GM12891 (cell line): Measurements from ENCODE around the gene PPP1R12A.

Experiments
- DNase-seq: peaks from one replicate; pipeline ENCODE4 v3.0.0; 2011; ENCODE audit warnings: low spot score; ENCODE audit not compliant: insufficient read length
- FAIRE-seq: peaks from 2 replicates; lab custom pipeline; 2011; peaks lifted over from hg19 to GRCh38; lab: Jason Lieb, UNC
- PAX5 ChIP-seq: IDR thresholded peaks from 2 replicates; pipeline ENCODE4 v1.6.1; 2011; ENCODE audit warnings: low read length, moderate library complexity, mild to moderate bottlenecking; ENCODE audit not compliant: insufficient read depth, severe bottlenecking
- POLR2A ChIP-seq: IDR thresholded peaks from 2 replicates; pipeline ENCODE4 v1.6.1; 2011; ENCODE audit warnings: low read depth, low read length, control low read depth
- POLR2AphosphoS5 ChIP-seq: IDR thresholded peaks from 2 replicates; pipeline ENCODE4 v1.6.1; 2011; ENCODE audit warnings: low read depth, low read length, control low read depth
- POU2F2 ChIP-seq: IDR thresholded peaks from 2 replicates; pipeline ENCODE4 v1.6.1; 2011; ENCODE audit warnings: low read depth, mild to moderate bottlenecking, control low read depth, low read length, moderate library complexity
- SPI1 ChIP-seq: IDR thresholded peaks from 2 replicates; pipeline ENCODE4 v1.6.1; 2011; ENCODE audit warnings: low read depth, low read length, control low read depth
- TAF1 ChIP-seq: IDR thresholded peaks from 2 replicates; pipeline ENCODE4 v1.6.1; 2011; ENCODE audit warnings: low read depth, low read length, control low read depth

Gene PPP1R12A

GRCh38 chr12:79877246-79877645, 57.7 kb downstream of the PPP1R12A start:
- TF ChIP-seq POLR2AphosphoS5 (no peak), SPI1 (no peak), POU2F2 (no peak), TAF1 (no peak), PAX5 (no peak), POLR2A (no peak)

GRCh38 chr12:79874665-79875064, 60.2 kb downstream of the PPP1R12A start:
- FAIRE-seq (no peak), DNase-seq (no peak)
- TF ChIP-seq PAX5 (no peak), TAF1 (no peak), POLR2A (no peak), SPI1 (no peak)

More at GRCh38 chr12:79877246-79877645, 57.7 kb downstream of the PPP1R12A start:
- DNase-seq (no peak), FAIRE-seq (no peak)

- FAIRE-seq (no peak), DNase-seq (no peak)
- TF ChIP-seq SPI1 = peak; percentile 43; the same call in 1 of the 2 replicates
- TF ChIP-seq PAX5 = no peak
Measured at GRCh38 chr12:79873201-79873600, 61.7 kb downstream of the PPP1R12A start.

- FAIRE-seq (no peak), DNase-seq (no peak)
- TF ChIP-seq POLR2AphosphoS5 = no peak
- no peak for TF ChIP-seq POU2F2
- TF ChIP-seq SPI1 = no peak
- no peak for TF ChIP-seq POLR2A
Measured at GRCh38 chr12:79871621-79872020, 63.3 kb downstream of the PPP1R12A start.

GRCh38 chr12:79870916-79871315, 64.0 kb downstream of the PPP1R12A start:
- FAIRE-seq (no peak), DNase-seq (no peak)
- TF ChIP-seq PAX5 = no peak
- no peak for TF ChIP-seq POLR2AphosphoS5
- no peak for TF ChIP-seq POU2F2
- TF ChIP-seq POLR2A = no peak
- no peak for TF ChIP-seq TAF1
- TF ChIP-seq SPI1 = no peak

GRCh38 chr12:79859646-79860045, 75.3 kb downstream of the PPP1R12A start:
- TF ChIP-seq SPI1 (no peak), POU2F2 (no peak), TAF1 (no peak), POLR2A (no peak), PAX5 (no peak), POLR2AphosphoS5 (no peak)
- DNase-seq (no peak), FAIRE-seq (no peak)

- no peak for FAIRE-seq
- DNase-seq = no peak
- TF ChIP-seq TAF1 = no peak
- TF ChIP-seq SPI1 = no peak
- TF ChIP-seq POU2F2 = no peak
- no peak for TF ChIP-seq POLR2AphosphoS5
- TF ChIP-seq POLR2A = no peak
- TF ChIP-seq PAX5 = no peak
Measured at GRCh38 chr12:79858518-79858917, 76.4 kb downstream of the PPP1R12A start.

GRCh38 chr12:79857675-79858074, 77.2 kb downstream of the PPP1R12A start:
- no peak for DNase-seq
- TF ChIP-seq PAX5 (no peak), SPI1 (no peak), TAF1 (no peak), POLR2A (no peak), POU2F2 (no peak), POLR2AphosphoS5 (no peak)
- no peak for FAIRE-seq

- FAIRE-seq = peak; percentile 35
- DNase-seq = no peak
- TF ChIP-seq SPI1 = 0 out of 2 replicates have a peak, but pooled peaks have one; percentile 6
- TF ChIP-seq TAF1 = no peak
- TF ChIP-seq POLR2A = no peak
- no peak for TF ChIP-seq POLR2AphosphoS5
- TF ChIP-seq PAX5 = no peak
- no peak for TF ChIP-seq POU2F2
Measured at GRCh38 chr12:79850610-79851299, 84.1 kb downstream of the PPP1R12A start.

- FAIRE-seq = no peak
- no peak for DNase-seq
- TF ChIP-seq TAF1 (no peak), POLR2AphosphoS5 (no peak), POU2F2 (no peak), POLR2A (no peak), SPI1 (no peak), PAX5 (no peak)
Measured at GRCh38 chr12:79848339-79848738, 86.6 kb downstream of the PPP1R12A start.
